K562 (cell line): Measurements from ENCODE around the gene ARID4B. TPM values are rescaled to one million over a fixed set of nuclear protein-coding genes. Genes with fewer than 3 reads are reported as not detected.

Source experiments
- ASH1L ChIP-seq: fragments of 450-650 bp; IDR thresholded peaks from 2 replicates; pipeline ENCODE4 v1.6.1; 2018; ENCODE audit warnings: borderline replicate concordance, mild to moderate bottlenecking, low read depth; ENCODE audit not compliant: partially characterized antibody
- C11orf30 ChIP-seq: fragments of 450-650 bp; IDR thresholded peaks from 2 replicates; pipeline ENCODE4 v1.6.1; 2016; ENCODE audit warnings: low read depth, mild to moderate bottlenecking
- KLF1 ChIP-seq: fragments of 450-650 bp; IDR thresholded peaks from 2 replicates; pipeline ENCODE4 v1.6.1; 2016; ENCODE audit warnings: missing genetic modification characterization, missing compliant biosample characterization
- MEF2A ChIP-seq: IDR thresholded peaks from 2 replicates; pipeline ENCODE4 v1.6.1; 2011; ENCODE audit warnings: low read depth, mild to moderate bottlenecking, low read length, moderate library complexity; ENCODE audit not compliant: control insufficient read depth
- NELFE ChIP-seq: IDR thresholded peaks from 2 replicates; pipeline ENCODE4 v1.6.1; 2011; ENCODE audit warnings: mild to moderate bottlenecking; ENCODE audit not compliant: insufficient read depth, insufficient read length
- RFX1 ChIP-seq: fragments of 450-650 bp; IDR thresholded peaks from 2 replicates; pipeline ENCODE4 v1.6.1; 2016; ENCODE audit warnings: mild to moderate bottlenecking, moderate library complexity
- TAF7 ChIP-seq: fragments of 450-650 bp; IDR thresholded peaks from 2 replicates; pipeline ENCODE4 v1.6.1; 2016; ENCODE audit warnings: missing genetic modification characterization, missing compliant biosample characterization
- TFAM ChIP-seq: fragments of 250-450 bp; sonication (Bioruptor Pico); conservative IDR thresholded peaks from 2 replicates; pipeline ENCODE4 v1.5.0; 2021; ENCODE audit warnings: mild to moderate bottlenecking, moderate library complexity
- ZBED1 ChIP-seq: IDR thresholded peaks from 2 replicates; pipeline ENCODE4 v1.6.1; 2014
- polyA plus RNA-seq, 8 experiments: library from polyadenylated mRNA; depleted of rRNA in 4 of 8; stranded (reverse) in 5 of 8; unstranded in 3 of 8; fragments of >200 nt; fragmentation: Nextera tagmentation in 2 of 8; fragmentation: Illumina TruSeq in 1 of 8; extraction: Ambion mirVana in 2 of 8; extraction: Trizol in 1 of 8; gene quantifications; 2 replicates each; pipeline versions ENCODE4 v1.2.1 to v1.2.3, GENCODE V29; 2011 to 2014; ENCODE audit warnings: inconsistent platforms in 1 of 8, missing spikeins in 1 of 8
- total RNA-seq, 7 experiments: library from RNA; depleted of rRNA in 6 of 7; stranded (reverse); fragments of >200 nt in 6 of 7; fragmentation: Illumina TruSeq in 2 of 7; extraction: Trizol in 2 of 7; gene quantifications; 2 replicates each; pipeline versions ENCODE4 v1.2.1 to v1.2.3, GENCODE V29; 2011 to 2021; ENCODE audit warnings: low replicate concordance in 1 of 7
- TF ChIP-seq, protein P1 (sequence below), 2 experiments: fragments of 450-650 bp in 1 of 2; sonication (generic) in 1 of 2; formaldehyde crosslinking in 1 of 2; IDR thresholded peaks; 2 replicates each; pipeline versions ENCODE4 v1.7.1 to v1.9.0; 2016 to 2022; ENCODE audit warnings: inconsistent platforms in 1 of 2, mild to moderate bottlenecking in 1 of 2, missing genetic modification reagents in 1 of 2
- TF ChIP-seq, protein P2 (sequence below): sonication (generic); formaldehyde crosslinking; IDR thresholded peaks from 2 replicates; pipeline ENCODE4 v1.8.0; 2022; ENCODE audit warnings: missing genetic modification reagents, mild to moderate bottlenecking, borderline replicate concordance
- TF ChIP-seq, protein P3 (sequence below), 2 experiments: IDR thresholded peaks; 2 replicates each; pipeline ENCODE4 v1.6.1; 2012; ENCODE audit warnings: improper control_type of control experiment in 2 of 2, low read depth in 2 of 2, low read length in 2 of 2, borderline replicate concordance in 1 of 2
- TF ChIP-seq, protein P4 (sequence below): fragments of 450-650 bp; formaldehyde crosslinking; IDR thresholded peaks from 2 replicates; pipeline ENCODE4 v1.4.0; 2022; ENCODE audit warnings: missing genetic modification characterization

ARID4B gene
- total and polyA plus RNA-seq, 9 of the 15 experiments (the other 6 are each of a cell fraction or from before 2014, with no cell fraction given): 8.4 to 38.9 (median 18.5) TPM

DNA sequence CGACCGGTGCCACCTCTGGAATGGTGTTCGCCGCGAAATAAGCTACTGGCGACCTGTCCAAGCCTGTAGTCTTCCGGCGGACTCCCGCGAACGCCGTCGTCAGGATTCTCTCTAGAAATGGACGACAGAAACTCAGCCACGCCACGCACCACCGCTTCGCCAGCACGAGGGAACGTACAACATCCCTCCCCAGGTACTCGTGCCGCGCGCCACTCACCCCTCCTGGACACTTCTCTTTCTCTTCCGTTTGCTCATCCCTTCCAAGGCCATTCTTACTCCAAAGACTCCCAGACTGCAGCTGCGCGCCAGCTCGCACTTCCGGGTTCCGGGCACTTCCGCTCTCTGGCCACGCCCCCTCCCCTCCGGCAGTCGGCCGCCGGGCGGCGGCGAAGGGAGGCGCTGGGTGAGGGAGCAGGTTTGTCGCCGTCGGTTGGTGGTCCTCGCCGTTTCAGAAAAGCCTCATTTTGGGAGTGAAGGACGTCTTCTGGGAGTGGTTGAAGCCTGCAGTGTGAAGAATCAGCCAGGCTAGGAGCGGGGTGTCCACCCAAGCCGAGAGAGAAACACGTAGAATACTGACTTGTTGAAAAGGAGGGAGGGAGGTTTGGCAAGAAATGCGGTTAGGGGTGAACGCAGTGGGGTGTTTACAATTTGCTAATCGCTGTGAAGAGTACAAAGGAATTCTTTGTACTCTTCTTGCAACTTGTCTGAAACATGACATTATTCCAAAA lies 166.9 kb downstream of the ARID4B start, which contains the start of gene RBM34 (continued):
- TF ChIP-seq, protein P1, sequence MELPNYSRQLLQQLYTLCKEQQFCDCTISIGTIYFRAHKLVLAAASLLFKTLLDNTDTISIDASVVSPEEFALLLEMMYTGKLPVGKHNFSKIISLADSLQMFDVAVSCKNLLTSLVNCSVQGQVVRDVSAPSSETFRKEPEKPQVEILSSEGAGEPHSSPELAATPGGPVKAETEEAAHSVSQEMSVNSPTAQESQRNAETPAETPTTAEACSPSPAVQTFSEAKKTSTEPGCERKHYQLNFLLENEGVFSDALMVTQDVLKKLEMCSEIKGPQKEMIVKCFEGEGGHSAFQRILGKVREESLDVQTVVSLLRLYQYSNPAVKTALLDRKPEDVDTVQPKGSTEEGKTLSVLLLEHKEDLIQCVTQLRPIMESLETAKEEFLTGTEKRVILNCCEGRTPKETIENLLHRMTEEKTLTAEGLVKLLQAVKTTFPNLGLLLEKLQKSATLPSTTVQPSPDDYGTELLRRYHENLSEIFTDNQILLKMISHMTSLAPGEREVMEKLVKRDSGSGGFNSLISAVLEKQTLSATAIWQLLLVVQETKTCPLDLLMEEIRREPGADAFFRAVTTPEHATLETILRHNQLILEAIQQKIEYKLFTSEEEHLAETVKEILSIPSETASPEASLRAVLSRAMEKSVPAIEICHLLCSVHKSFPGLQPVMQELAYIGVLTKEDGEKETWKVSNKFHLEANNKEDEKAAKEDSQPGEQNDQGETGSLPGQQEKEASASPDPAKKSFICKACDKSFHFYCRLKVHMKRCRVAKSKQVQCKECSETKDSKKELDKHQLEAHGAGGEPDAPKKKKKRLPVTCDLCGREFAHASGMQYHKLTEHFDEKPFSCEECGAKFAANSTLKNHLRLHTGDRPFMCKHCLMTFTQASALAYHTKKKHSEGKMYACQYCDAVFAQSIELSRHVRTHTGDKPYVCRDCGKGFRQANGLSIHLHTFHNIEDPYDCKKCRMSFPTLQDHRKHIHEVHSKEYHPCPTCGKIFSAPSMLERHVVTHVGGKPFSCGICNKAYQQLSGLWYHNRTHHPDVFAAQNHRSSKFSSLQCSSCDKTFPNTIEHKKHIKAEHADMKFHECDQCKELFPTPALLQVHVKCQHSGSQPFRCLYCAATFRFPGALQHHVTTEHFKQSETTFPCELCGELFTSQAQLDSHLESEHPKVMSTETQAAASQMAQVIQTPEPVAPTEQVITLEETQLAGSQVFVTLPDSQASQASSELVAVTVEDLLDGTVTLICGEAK (IDR thresholded peaks at IDR 0.05): peak; percentile 94
- TF ChIP-seq, protein P1 (CRISPR knock-in tag; IDR thresholded peaks at IDR 0.05): no peak
- peak; percentile 60; the same call in 1 of the 2 replicates for TF ChIP-seq MEF2A
- TF ChIP-seq NELFE: no peak
- TF ChIP-seq ZBED1: 0 out of 2 replicates have a peak, but pooled peaks have one; percentile 63
- TF ChIP-seq KLF1 (tag): peak; percentile 82
- TF ChIP-seq, protein P2, sequence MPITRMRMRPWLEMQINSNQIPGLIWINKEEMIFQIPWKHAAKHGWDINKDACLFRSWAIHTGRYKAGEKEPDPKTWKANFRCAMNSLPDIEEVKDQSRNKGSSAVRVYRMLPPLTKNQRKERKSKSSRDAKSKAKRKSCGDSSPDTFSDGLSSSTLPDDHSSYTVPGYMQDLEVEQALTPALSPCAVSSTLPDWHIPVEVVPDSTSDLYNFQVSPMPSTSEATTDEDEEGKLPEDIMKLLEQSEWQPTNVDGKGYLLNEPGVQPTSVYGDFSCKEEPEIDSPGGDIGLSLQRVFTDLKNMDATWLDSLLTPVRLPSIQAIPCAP: 0 out of 2 replicates have a peak, but pooled peaks have one; percentile 19
- no peak for TF ChIP-seq TFAM (CRISPR knock-in tag)
- TF ChIP-seq, protein P3, sequence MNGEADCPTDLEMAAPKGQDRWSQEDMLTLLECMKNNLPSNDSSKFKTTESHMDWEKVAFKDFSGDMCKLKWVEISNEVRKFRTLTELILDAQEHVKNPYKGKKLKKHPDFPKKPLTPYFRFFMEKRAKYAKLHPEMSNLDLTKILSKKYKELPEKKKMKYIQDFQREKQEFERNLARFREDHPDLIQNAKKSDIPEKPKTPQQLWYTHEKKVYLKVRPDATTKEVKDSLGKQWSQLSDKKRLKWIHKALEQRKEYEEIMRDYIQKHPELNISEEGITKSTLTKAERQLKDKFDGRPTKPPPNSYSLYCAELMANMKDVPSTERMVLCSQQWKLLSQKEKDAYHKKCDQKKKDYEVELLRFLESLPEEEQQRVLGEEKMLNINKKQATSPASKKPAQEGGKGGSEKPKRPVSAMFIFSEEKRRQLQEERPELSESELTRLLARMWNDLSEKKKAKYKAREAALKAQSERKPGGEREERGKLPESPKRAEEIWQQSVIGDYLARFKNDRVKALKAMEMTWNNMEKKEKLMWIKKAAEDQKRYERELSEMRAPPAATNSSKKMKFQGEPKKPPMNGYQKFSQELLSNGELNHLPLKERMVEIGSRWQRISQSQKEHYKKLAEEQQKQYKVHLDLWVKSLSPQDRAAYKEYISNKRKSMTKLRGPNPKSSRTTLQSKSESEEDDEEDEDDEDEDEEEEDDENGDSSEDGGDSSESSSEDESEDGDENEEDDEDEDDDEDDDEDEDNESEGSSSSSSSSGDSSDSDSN (IDR thresholded peaks at IDR 0.05; ENCODE audit: borderline replicate concordance in 1 of 2, low read depth in 2 of 2, low read length in 2 of 2): peak; percentile 62 to 68; a peak in 1 of 4 replicates
- no peak for TF ChIP-seq RFX1
- TF ChIP-seq C11orf30: peak; percentile 78
- TF ChIP-seq TAF7 (tag): peak; percentile 97
- TF ChIP-seq, protein P4, sequence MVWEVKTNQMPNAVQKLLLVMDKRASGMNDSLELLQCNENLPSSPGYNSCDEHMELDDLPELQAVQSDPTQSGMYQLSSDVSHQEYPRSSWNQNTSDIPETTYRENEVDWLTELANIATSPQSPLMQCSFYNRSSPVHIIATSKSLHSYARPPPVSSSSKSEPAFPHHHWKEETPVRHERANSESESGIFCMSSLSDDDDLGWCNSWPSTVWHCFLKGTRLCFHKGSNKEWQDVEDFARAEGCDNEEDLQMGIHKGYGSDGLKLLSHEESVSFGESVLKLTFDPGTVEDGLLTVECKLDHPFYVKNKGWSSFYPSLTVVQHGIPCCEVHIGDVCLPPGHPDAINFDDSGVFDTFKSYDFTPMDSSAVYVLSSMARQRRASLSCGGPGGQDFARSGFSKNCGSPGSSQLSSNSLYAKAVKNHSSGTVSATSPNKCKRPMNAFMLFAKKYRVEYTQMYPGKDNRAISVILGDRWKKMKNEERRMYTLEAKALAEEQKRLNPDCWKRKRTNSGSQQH (CRISPR knock-in tag): peak; percentile 93
- TF ChIP-seq ASH1L: peak; percentile 80
